Right kidney (tissue), 1 donor: ENCODE results near the gene RPA3.

Source experiments
- DNase-seq: peaks from one replicate; pipeline ENCODE4 v3.0.0-alpha.2; 2016

The RPA3 gene

GRCh38 chr7:7609330-7609729 lies 109.1 kb downstream of the RPA3 start:
- DNase-seq, result no peak

- no peak for DNase-seq
Observed at GRCh38 chr7:7607010-7607409, 111.4 kb downstream of the RPA3 start.

GRCh38 chr7:7596176-7596575 lies 122.2 kb downstream of the RPA3 start:
- DNase-seq, result no peak

GRCh38 chr7:7595451-7595850 lies 123.0 kb downstream of the RPA3 start:
- DNase-seq, result no peak
